NCI-H748 (cell line): ENCODE data around the gene C4A.
"Not testable (repeated sequence)": the region's sequence is repeated elsewhere in the genome, so short reads cannot be mapped to it uniquely, and the experiment has no call there.

Experiments used
- DNase-seq: peaks from one replicate; lab custom pipeline; 2025; ENCODE audit not compliant: unreplicated experiment; lab: John Stamatoyannopoulos, UW

The C4A gene

DNA sequence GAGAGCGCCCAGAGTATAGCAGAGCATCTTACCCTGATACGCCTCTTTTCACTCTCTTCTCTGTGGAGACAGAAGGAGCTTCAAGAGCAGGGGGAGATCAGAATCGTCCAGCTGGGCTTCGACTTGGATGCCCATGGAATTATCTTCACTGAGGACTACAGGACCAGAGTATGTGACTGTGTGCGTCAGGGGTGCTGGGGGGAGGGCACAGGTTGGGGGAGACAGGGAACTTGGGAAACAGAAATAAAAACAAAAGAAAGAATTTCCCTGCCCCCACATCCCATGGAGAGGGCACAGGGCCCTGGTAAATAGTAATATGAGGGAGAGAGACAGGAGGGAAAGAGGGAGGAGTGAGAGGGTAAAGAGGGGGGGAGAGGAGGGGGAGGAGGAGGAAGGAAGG is 3.0 kb upstream of the C4A start:
- no peak for DNase-seq

DNA sequence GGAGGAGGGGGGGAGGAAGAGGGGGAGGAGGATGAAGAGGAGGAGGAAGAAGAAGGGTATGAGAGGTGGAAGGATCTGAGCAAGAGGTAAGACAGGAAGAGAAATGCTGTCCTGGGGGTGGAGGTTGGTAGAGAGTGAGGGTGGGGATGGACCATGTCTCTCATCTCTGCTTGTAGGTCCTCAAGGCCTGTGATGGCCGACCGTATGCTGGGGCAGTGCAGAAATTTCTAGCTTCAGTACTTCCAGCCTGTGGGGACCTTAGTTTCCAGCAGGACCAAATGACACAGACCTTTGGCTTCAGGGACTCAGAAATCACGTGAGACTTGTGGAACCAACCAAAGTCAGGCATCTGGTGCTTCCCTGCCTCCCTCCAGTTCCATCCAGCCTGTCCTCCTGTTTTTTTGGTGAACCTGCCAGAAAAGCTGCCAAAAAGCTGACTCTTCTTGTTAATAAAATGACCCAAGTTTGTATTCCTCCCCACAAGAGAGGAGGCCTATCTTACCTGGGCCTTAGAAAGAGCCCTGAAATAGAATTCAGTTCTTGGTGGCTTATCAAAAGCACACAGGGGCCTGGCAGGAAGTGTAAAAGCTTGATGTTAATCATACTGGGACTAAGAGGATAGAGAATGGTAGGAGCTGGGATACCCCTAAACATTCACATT is 2.5 kb upstream of the C4A start:
- no peak for DNase-seq

DNA sequence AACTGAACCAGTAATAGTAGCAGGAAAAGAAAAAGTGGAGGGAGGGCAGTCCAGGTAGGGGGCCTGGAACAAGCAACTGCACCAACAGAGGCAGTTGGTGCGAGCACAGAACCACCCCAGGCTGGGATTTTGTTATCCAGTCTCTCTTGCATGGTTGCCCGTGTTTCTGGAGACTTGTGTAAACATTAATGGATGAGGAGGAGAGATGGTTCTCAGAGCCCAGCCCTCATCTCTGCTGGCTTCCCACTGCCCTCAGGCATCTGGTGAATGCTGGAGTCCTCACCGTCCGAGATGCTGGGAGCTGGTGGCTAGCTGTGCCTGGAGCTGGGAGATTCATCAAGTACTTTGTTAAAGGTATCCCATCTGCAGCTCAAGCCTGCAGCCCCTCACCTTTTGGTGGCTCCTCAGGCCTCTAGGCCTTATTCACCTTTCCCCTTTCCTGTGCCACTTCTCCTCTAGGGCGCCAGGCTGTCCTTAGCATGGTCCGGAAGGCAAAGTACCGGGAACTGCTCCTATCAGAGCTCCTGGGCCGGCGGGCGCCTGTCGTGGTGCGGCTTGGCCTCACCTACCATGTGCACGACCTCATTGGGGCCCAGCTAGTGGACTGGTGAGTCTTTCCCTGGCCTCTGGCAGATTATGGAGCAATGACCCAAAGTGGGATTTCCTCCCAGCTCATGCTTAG is 1.5 kb upstream of the C4A start:
- DNase-seq, result not testable (repeated sequence)

DNA sequence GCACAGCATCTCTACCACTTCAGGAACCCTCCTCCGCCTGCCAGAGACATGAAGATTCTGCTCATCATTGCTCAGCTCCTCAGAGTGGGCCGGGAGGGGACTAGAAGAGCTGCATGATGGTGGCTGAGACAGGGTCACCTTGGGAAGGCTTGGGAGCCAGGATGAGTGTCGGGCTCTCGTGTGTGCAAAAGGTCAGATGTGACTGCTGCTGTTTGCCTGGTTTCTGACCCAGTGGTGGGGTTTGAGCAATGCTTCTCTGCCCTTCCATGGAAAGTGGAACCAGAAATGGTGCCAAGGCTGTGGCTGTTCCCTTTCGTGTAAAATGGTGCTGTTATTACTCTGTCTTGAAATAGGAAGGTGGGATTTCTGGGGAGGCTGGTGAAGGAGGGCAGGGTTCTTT is 859 bp upstream of the C4A start:
- DNase-seq, result not testable (repeated sequence)

DNA sequence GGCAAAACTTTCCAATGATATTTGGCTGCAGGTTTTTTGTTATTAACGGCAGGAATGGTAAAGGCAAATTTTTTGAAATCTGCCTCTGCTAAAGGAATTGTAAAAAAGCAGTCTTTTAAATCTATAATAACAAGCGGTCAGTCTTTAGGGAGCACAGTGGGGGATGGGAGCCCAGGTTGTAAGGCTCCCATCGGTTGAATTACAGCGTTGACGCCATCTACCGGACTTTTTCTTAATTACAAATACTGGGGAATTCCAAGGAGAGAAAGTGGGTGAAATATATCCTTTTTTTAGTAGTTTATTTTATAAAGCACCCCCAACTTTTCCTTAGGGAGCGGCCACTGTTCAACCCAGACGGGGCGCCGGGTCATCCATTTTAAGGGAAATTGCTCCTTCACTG is 7.5 kb downstream of the C4A start:
- not testable (repeated sequence) for DNase-seq

DNA sequence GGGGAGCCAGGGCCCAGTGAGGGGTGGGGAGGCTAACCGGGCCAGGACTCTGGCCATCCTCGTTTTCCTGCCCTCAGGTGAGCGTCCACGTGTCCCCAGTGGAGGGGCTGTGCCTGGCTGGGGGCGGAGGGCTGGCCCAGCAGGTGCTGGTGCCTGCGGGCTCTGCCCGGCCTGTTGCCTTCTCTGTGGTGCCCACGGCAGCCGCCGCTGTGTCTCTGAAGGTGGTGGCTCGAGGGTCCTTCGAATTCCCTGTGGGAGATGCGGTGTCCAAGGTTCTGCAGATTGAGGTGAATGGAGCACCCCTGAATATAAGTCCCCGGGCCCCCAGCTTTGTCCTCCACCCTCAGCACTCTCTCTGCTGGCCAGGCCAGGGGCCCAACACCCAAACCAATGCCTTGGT is 12.6 kb downstream of the C4A start:
- DNase-seq, result not testable (repeated sequence)

DNA sequence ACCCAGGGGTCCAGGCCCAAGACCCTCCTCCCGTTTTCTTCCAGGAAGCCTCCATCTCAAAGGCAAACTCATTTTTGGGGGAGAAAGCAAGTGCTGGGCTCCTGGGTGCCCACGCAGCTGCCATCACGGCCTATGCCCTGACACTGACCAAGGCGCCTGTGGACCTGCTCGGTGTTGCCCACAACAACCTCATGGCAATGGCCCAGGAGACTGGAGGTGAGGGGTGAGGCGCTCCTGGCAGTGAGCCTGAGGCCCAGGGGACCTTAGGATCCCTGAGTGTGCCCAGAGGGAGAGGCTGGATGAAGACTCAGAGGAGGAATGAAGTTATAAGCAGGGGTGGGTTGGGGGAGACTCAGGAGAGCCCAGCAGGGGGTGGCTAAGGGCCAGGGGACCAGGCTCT is 14.5 kb downstream of the C4A start:
- not testable (repeated sequence) for DNase-seq

DNA sequence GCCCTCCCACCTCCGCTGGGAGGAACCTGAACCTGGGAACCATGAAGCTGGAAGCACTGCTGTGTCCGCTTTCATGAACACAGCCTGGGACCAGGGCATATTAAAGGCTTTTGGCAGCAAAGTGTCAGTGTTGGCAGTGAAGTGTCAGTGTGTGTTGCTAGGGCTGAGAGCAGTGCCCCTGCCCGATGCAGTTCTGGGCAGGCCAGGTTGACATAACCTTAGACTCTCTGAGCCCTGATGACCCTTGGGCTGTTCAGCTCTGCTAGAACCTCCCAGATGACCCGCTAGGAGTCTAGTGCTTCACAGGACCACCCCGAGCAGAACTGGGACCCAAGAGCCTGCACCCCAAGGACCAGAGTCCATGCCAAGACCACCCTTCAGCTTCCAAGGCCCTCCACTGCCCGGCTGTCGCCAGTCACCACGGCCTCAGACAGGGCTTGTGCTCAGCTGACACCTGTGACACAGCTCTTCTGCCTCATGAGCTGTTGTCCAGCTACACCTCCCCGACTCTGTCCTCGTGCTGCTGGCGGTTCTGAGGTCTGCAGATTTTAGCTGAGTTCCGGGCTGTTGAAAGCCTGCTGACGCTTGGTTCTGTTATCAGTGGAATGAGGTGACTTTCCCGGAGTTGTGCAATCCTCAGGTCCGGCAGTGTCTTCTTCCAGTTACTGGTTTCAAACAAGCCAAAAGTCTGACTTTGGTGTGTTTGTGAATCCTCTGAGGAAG is 20.9 kb downstream of the C4A start:
- DNase-seq, result not testable (repeated sequence)

DNA sequence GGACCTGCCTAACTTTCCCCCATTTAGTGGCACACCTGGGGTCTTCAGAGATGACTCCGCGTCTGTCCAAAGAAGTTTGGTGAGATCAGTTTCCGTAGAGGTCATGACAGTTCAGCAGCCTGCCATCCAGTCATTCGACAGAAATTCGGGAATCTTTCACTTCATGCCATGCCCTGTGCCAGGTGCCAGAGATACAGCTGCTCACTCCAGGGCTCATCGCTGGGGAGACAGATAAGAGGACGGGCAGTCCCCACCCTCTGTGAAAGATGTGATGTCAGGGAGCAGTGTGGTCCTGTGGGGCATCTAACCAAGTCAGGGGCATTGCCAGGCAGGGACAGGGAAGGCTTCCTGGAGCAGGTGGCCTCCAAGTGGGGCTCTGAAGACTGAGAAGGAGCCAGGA is 21.4 kb downstream of the C4A start:
- not testable (repeated sequence) for DNase-seq

DNA sequence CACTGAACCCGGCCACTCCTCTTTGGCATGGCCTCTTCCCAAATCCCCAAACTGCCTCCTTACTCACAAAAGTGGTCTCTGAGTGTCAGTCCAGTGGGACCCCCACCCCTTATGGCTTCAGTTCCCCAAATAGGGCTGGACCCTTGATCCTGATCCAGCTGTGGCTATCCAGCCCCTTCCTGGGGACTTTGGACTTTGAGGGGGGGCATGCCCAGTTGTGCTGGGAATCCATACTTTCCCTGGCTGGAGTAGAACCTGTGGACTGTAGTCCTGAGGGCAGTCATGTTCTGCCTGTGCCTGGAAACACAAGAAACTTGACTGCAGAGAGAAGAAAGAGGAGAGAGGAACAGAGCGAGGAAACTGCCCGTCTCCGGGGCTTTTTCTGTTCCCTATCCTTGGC is 22.5 kb downstream of the C4A start:
- DNase-seq, result not testable (repeated sequence)

DNA sequence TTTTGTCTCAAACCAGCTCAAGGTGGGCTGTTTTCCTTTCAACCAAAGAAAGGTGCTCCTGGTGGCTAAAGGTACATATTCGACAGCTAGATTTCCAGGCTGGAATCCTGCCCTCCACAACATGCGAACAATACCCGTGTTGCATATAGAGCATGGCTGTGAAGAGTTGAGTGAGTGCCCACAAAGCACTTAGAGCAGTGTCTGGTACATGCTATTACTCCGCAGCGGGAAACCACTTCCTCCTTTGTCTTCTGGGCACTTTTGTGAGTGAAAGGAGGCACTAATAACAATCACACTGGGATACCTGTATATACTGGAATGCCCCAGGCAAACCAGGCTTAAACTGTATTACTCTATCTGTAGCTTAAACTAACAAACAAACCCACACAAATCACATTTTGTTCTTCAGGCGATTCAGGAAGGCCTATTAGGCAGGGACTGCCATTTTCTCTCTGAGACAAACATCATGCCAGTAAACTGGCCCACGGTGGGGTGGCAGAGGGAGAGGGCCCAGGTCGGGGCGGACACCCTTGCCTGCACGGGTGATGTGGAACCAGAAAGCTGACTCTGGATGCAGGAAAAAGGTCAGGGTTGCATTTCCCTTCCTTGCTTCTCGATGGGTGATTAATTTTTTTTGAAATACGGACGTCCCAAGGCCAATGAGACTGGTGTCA is 23.1 kb downstream of the C4A start:
- DNase-seq, result peak; percentile 44

DNA sequence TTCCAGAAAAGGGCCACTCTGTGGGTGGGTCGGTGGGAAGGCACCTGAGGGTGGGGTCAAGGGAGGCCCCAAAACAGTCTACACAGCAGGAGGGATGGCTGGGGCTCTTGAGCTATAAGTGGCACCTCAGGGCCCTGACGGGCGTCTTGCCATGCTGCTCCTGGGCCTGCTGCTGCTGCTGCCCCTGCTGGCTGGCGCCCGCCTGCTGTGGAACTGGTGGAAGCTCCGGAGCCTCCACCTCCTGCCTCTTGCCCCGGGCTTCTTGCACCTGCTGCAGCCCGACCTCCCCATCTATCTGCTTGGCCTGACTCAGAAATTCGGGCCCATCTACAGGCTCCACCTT is 23.7 kb downstream of the C4A start:
- DNase-seq, result not testable (repeated sequence)

DNA sequence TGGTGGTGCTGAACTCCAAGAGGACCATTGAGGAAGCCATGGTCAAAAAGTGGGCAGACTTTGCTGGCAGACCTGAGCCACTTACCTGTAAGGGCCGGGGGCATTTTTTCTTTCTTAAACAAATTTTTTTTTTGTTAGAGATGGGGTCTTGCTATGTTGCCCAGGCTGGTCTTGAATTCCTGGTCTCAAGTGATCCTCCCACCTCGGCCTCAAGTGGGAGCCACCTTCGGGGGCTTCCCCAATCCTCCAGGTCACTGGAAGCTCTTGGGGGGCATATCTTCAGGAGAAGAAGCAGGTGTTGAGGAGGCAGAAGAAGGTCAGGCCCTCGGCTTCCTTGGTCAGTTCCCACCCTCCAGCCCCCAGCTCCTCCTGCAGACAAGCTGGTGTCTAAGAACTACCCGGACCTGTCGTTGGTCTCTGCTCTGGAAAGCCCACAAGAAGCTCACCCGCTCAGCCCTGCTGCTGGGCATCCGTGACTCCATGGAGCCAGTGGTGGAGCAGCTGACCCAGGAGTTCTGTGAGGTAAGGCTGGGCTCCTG is 24.2 kb downstream of the C4A start:
- not testable (repeated sequence) for DNase-seq

DNA sequence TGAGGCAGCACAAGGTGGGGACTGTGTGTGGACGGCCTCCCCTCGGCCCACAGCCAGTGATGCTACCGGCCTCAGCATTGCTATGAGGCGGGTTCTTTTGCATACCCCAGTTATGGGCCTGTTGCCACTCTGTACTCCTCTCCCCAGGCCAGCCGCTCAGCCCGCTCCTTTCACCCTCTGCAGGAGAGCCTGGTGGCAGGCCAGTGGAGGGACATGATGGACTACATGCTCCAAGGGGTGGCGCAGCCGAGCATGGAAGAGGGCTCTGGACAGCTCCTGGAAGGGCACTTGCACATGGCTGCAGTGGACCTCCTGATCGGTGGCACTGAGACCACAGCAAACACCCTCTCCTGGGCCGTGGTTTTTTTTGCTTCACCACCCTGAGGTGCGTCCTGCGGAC is 25.2 kb downstream of the C4A start:
- not testable (repeated sequence) for DNase-seq

DNA sequence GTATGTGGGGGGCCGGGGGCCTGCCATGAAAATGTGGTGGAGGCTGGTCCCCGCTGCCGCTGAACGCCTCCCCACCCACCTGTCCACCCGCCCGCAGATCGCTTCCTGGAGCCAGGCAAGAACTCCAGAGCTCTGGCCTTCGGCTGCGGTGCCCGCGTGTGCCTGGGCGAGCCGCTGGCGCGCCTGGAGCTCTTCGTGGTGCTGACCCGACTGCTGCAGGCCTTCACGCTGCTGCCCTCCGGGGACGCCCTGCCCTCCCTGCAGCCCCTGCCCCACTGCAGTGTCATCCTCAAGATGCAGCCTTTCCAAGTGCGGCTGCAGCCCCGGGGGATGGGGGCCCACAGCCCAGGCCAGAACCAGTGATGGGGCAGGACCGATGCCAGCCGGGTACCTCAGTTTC is 26.2 kb downstream of the C4A start:
- DNase-seq, result not testable (repeated sequence)

DNA sequence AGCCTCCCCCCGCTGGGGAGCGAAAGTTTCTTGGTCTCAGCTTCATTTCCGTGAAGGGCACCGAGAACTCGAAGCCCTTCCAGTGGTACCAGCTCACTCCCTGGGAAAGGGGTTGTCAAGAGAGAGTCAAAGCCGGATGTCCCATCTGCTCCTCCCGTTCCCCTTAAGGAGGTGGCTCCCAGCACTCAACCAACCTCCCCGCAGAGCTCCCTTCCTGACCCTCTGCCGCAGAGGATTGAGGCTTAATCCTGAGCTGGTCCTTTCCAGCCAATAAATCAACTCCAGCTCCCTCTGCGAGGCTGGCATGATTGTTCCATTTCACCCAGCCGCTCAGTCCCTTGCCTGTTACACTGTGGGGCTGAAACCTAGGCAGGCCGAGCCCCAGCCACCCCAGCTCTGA is 26.8 kb downstream of the C4A start:
- not testable (repeated sequence) for DNase-seq

DNA sequence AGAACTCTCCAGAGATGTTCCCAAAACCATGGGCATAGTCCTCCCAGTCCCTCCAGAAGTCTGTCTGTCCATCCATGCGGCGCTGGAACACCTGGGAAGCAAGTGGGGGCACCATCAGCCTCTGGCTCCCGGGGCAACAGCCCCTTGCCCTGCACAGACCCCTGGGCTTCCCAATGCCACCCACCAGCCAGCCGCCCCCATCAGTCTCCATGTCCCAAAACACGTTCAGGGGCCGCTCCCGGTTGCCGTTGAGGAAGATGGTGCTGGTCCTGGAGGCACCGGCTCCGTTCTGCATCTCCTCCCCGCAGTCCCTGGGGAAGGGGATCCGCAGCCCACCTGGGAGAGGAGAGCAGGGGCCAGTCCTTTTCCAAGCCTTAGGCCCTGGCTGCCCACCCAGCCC is 27.7 kb downstream of the C4A start:
- DNase-seq, result not testable (repeated sequence)

DNA sequence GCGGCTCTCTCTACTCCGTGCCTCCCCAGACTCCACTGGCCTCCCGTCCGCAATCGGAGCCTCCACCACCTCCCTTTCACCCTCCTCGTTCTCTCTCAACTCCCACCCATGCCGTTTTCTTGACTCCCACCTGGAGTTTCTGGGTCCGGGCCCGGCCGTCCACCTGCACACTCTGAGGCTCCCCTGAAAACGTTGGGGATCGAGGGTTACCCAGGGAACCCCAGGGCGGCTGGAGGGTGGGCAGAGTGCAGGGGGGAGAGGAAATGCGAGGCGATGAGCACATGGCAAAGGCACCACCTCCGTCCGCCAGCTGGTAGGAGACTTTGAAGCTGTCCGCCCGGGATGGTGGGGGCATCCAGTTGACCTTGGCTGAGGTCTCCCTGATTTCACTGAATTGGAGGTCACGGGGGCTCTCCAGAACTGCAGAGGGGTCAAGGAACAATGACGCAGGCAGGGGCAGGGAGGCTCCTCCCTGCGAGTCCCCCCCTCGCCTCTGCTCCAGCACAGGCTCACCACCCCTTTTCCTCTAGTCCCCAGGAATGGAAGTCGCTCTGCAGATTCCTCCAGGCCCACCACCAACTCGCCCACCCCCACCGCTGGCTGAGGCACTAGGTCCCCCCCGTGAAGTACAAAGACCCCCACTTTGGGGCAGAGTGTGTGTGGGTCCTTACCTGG is 29.1 kb downstream of the C4A start:
- DNase-seq, result not testable (repeated sequence)

DNA sequence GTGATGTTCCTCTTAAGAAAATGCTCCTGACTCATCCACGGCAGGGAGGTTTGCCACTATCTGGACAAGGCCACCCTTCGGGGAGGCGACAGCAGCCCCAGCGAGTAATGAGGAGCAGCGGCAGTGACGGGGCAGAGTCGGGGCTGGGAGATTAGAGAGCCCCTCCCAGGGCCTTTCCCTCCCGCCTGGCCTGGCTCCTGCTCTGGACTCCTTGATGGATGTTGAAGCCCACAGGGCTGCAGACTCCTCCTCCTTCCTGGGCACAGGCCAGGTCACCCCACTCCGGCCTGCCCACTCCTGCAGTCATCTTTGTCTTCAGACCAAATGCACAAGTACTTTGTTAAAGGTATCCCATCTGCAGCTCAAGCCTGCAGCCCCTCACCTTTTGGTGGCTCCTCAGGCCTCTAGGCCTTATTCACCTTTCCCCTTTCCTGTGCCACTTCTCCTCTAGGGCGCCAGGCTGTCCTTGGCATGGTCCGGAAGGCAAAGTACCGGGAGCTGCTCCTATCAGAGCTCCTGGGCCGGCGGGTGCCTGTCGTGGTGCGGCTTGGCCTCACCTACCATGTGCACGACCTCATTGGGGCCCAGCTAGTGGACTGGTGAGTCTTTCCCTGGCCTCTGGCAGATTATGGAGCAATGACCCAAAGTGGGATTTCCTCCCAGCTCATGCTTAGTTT is 31.2 kb downstream of the C4A start:
- DNase-seq, result not testable (repeated sequence)

DNA sequence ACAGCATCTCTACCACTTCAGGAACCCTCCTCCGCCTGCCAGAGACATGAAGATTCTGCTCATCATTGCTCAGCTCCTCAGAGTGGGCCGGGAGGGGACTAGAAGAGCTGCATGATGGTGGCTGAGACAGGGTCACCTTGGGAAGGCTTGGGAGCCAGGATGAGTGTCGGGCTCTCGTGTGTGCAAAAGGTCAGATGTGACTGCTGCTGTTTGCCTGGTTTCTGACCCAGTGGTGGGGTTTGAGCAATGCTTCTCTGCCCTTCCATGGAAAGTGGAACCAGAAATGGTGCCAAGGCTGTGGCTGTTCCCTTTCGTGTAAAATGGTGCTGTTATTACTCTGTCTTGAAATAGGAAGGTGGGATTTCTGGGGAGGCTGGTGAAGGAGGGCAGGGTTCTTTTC is 31.9 kb downstream of the C4A start:
- DNase-seq, result not testable (repeated sequence)
